GM21723 (cell line): Measurements from ENCODE around the gene KRTAP19-4.
"Not testable (repeated sequence)": the region's sequence is repeated elsewhere in the genome, so short reads cannot be mapped to it uniquely, and the experiment has no call there.

Experiments used
- ATAC-seq: cut with Tn5 transposase; IDR thresholded peaks from one replicate; pipeline ENCODE4 v1.9.1; 2021; ENCODE audit warnings: mild to moderate bottlenecking, moderate library complexity; ENCODE audit not compliant: unreplicated experiment

Gene KRTAP19-4, protein sequence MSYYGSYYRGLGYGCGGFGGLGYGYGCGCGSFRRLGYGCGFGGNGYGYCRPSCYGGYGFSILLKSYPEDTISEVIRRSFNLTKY

DNA sequence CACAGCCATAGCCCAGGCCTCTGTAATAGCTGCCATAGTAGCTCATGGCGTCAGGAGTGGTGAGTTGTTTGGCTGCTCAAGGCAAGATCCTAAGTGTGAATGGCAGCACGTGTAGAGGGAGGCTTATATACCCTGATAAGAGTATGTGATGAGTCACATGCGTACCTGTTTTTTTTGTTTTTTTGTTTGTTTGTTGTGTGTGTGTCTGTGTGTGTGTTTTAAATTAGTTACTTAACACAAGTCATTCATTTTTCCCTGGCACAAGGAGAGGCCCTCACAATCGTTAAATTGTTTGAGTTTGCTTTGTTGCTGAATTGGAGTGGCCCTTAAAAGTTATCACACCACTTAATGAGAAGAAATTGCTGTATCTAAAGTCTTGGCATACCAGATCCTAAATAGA lies at the start of gene KRTAP19-4:
TSS of gene KRTAP19-4 (minus strand) at position 101 of the 400 bp plus-strand sequence. CDS start at position 46, 55 bp downstream.
- ATAC-seq: no peak

DNA sequence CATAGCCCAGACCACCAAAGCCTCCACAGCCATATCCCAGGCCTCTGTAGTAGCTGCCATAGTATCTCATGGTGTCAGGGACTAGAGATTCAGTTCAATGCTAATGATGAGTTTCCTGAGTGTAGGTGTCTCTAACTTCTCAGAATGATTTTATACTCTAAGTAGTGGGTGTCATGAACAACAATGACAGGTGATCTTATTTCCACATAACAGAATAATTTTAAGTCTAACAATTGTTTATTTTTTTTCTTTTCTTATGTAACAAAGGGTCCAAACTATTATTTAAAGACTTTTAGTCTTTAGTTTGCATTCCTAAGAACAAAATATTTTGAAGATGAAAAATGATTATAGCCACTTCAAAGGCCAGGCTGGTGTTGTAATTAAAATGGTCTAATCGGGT lies 44.8 kb upstream of the KRTAP19-4 start, which contains the start of gene KRTAP19-6:
TSS of gene KRTAP19-6 (minus strand) at position 101 of the 400 bp plus-strand sequence. CDS start at position 70, 31 bp downstream.
- no peak for ATAC-seq

DNA sequence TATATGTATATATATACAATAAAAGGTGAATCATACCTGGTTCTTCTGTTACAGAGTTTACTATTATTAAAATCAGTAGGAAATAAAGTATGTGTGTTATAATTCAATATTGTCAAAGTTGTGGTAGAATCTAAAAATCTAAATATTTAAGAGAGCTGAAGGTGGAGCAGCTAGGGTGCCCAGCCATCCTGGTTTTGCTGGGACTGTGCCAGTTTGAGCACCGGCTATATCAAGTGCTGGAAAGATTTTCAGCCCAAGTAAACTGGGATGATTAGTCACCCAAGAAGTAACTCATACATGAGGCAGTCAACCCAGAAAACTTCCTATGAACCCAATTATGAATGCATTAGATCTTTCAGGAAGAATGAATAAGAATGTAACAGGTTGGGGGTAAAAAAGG lies 21.9 kb upstream of the KRTAP19-4 start:
- ATAC-seq: no peak

DNA sequence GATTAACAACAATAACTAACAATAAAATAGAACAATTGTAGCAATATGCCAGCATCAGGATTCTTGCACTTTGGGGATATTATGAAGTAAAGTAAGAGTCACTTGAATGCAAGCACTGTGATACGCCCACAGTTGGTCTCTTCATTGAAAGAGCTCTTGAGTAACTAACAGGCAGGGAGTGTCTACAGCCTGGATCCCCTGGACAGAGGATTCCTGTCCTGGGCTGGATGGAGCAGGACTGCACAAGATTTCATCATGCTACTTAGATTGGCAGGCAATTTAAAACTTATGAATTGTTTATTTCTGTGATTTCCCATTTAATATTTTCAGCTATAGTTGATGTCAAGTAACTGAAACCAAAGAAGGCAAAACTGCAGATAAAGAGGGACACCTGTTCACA lies 18.7 kb upstream of the KRTAP19-4 start:
- ATAC-seq: no peak

DNA sequence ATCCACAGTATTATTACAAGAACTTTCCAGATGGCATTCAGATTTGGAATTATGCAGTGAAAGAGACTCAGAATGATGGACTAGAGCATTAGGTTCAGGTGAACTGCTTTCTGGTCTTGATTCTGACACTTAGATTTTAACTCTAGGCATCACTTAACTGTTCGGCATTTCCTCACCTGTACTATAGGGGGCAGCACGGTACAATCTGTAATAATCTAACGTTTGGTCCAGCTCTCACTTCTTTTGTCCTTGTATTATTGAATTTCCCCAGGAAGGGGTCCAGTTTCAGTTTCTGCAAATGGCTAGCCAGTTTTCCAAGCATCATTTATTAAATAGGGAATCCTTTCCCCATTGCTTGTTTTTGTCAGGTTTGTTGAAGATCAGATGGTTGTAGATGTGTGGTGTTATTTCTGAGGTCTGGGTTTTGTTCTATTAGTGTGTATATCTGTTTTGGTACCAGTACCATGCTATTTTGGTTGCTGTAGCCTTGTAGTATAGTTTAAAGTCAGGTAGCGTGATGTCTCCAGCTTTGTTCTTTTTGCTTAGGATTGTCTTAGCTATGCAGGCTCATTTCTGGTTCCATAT lies 8.7 kb upstream of the KRTAP19-4 start:
- ATAC-seq: not testable (repeated sequence)

DNA sequence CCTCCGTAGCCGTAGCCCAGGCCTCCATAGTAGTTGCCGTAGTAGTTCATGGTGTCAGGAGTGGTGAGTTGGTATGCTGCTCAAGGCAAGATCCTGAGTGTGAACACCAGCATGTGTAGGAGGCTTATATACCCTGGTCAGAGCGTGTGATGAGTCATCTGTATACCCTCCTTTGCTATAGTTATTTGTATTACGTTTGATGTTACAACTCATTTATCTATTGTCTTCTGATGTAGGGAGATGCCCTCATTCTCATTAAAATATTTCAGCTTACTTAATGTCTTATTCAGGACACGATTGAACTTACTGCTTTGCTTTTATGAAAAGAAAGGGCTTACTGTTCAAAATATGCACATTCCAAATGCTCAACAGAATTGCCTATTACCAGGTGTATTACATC lies 5.1 kb upstream of the KRTAP19-4 start, which contains the start of gene KRTAP19-5:
TSS of gene KRTAP19-5 (minus strand) at position 101 of the 400 bp plus-strand sequence. CDS start at position 50, 51 bp downstream.
- no peak for ATAC-seq

DNA sequence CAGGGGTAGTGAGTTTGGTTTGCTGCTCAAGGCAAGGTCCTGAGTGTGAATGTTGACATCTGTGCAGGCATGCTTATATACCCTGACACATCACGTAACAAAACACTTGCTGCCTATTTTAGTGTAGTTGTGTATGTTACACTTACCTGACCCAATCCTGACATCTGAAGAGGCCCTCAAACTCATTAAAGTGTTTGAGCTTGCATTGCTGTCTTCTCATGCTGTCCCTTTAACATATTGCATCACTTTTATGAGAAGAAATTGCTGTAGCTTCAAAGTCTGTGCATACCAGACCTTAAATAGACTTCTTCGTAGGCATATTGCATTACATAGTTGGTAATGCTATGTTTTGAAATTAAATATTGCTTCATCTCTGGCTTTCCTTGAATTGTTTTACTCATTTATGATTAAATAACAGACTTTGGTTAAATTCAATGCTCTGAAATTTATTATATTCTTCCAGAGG lies 5.0 kb downstream of the KRTAP19-4 start, which contains the start of gene KRTAP19-3:
TSS of gene KRTAP19-3 (minus strand) at position 51 of the 466 bp plus-strand sequence. CDS start 56 bp downstream, outside the sequence.
- no peak for ATAC-seq

DNA sequence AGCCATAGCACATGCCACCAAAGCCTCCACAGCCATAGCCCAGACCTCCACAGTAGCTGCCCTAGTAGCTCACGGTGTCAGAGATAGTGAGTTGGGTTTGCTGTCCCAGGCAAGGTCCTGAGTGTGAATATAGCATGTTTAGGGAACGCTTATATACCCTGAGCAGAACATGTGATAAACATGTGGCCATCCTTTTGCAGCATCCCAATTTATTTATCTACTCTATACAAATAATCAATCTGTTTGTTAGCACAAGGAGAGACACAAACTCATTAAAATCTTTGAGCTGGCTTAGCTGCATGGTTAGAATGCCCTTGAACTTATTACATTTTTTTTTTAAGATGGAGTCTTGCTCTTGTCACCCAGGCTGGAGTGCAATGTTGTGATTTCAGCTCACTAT lies 9.6 kb downstream of the KRTAP19-4 start, which contains the start of gene KRTAP19-2:
TSS of gene KRTAP19-2 (minus strand) at position 101 of the 400 bp plus-strand sequence. CDS start at position 13, 88 bp downstream.
- ATAC-seq: no peak

DNA sequence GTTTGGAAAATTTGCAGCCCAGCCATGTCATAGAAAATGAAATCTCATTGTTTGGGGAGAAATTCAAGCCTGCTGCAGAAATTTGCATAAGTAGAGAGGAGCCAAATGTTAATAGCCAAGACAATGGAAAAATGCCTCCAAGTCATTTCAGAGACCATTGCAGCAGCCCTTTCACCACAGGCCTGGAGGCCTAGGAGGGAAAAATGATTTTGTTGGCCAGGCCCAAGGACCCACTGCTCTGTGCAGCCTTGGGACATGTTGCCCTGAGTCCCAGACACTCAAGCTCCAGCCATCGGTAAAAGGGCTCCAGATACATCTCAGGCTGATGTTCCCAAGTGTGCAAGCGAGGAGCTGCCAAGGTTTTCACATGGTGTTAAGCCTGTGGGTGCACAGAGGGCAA lies 10.8 kb downstream of the KRTAP19-4 start:
- ATAC-seq: no peak

DNA sequence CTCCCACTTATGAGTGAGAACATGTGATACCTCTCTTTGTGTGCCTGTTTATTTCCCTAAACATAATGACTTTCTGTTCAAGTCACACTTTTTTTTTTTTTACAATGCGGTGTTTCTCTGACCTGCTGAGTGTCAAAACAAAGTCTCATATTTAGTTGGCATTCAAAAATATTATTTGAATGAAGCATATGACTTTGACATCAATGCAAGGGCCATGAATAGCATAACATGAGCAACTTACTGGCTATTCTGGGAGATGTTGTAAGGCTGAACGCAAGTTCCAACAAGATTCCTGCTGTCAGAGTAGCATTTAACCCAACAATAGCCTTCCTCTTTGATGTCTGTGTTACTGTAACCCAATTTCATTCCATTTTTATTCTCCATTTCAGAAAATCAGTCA lies 14.8 kb downstream of the KRTAP19-4 start:
- ATAC-seq: no peak

DNA sequence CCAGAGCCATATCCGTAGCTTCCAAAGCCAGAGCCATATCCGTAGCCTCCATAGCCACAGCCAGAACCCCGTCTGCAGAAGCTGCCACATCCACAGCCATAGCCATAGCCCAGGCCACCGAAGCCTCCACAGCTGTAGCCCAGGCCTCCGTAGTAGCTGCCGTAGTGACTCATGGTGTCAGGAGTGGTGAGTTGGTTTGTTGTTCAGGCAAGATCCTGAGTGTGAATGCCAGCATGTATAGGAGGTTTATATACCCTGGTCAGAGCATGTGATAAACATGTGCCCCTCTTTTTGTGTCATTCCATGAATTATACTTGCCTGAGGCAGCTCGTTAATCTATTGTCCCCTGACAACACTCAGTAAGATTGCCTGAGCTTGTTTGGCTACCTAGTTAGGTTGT lies 16.8 kb downstream of the KRTAP19-4 start, which contains the start of gene KRTAP19-1:
TSS of gene KRTAP19-1 (minus strand) at position 223 of the 400 bp plus-strand sequence. CDS start at position 173, 50 bp downstream.
- no peak for ATAC-seq

DNA sequence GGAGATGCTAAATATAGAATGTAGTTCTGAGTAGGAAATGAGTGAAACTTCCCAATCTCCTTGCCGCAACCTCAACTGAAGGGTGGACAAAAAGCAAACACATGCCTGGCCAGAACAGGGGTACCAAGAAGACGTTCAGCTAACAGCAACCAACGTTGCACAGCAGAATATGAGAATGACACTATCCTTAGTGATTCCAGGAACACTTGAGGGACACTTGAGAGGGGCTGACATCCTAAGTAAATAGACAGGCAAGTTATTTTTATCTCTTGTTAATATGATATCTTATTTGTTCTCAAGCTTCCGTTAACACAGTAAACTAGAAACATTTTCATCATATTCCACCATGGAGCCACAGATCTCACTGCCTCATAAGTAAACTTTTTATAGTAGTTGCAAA lies 17.7 kb downstream of the KRTAP19-4 start:
- no peak for ATAC-seq

DNA sequence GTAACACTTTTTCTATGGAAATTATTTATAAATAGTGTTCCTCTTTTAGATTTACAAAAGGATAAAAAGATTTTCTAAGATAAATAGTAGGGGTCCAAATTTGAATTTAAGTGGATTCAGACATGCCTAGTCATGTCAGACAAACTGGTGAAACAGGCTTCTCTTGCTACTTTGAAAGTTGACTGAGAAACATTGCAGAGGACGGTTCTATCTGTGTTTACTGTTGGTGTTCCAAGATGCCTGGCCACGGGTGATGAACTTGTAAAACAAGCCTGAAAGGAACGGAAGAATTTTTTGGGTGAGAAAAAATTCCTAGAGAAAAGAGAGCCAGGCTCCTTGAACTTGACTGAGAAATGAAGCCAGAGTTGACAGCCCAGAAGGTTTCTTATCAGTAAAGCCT lies 19.0 kb downstream of the KRTAP19-4 start:
- no peak for ATAC-seq

DNA sequence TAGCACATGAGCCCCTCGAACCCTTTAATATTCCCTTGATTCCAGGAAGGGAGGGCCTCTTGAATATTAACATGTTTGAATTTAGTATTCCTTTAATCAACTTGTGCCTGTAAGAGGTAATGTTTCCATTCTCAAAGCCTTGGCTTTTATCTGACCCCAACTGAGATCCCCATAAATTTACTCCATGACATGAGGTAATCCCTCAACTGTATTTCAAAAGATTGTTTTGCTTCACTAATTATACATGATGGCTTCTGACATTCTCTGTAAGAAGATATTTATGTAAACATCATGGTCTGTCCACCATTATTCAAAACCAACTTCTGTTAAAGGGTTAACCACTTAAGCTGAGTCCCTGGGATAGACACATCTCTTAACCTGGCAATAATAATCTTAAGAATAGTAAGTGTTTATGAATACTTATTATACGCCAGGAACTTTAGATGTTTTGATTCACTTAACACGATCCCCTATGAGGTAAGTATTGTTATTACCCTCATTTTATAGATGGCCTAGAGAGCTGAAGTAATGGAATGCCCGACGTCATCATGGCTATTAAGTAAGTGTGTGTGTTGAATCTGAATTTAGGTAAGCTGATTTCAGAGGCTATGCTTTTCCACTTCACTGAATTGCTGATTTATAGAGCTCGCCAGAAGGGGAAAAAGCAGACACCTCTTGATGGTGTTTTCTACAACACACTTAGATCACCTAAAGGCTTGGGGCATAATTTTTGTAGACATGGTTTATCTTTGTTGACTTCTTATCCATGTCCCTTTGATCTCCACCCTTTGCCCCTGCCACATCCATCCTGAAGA lies 27.9 kb downstream of the KRTAP19-4 start:
- ATAC-seq: no peak

DNA sequence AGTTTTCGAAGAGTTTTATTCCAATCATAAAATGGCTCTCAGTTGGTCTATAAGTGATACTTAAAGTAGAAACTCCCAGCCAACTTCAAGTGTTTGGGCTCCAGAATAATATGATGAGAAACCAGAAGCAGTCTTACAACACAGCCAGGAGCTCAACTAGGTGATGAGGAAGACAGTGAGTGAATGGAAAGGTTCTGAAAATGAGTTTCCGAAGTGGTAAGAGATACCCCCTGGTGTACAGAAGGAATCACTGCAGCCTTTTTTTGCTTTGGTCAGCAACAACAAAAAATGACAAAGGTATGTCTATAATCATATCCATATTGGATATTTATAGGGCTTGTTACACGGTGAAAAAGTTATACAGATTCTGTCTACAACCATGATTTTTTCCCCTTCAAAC lies 33.3 kb downstream of the KRTAP19-4 start:
- ATAC-seq: no peak

DNA sequence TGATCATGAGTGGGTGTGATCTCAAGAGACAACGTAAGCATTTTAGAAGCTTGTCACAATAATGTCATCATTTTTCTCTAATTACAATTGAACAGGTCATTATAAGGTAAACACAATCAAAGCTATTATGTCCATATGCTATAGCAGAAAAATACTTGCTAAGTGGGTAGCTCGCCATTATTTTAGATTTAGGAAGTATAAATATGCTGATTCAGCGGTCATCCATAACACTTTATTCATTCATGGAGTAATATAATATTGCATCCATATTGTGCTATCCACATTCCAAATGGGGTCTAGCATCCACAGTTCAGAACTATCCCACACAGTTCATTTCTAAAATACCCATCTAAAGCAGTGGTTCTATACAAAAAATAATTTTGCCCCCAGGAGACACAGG lies 48.5 kb downstream of the KRTAP19-4 start:
- ATAC-seq: no peak

DNA sequence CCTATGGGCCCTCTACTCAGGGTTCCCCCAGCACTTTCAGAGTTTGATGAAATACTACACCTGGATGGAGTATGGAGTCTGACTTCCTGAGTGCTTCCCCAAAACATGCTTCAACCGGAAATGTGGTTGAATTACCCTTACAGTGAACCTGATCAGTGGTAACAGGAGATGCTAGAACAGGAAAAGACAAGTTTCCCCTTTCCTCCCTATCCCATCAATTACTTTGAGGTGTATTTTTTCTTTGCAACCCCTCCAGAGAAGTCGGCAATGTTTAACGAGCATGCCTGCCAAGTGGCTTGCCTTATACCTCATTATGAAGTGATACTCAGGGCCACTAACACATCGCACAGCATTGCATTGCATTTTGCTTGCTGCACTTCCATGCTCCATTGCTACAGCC lies 49.9 kb downstream of the KRTAP19-4 start:
- ATAC-seq: no peak
